ENCODE measurements around the gene CCDC141.
"Not testable (repeated sequence)": the region's sequence is repeated elsewhere in the genome, so short reads cannot be mapped to it uniquely, and the experiment has no call there.

CCDC141 gene

GRCh38 chr2:179031731-179032408 lies 18.1 kb downstream of the CCDC141 start:
- no peak for FAIRE-seq

- no peak for FAIRE-seq
Observed at GRCh38 chr2:179024445-179024844, 25.5 kb downstream of the CCDC141 start.

GRCh38 chr2:179022685-179023084 lies 27.3 kb downstream of the CCDC141 start:
- FAIRE-seq = no peak

GRCh38 chr2:179021258-179021657 lies 28.7 kb downstream of the CCDC141 start:
- FAIRE-seq = no peak

DNA sequence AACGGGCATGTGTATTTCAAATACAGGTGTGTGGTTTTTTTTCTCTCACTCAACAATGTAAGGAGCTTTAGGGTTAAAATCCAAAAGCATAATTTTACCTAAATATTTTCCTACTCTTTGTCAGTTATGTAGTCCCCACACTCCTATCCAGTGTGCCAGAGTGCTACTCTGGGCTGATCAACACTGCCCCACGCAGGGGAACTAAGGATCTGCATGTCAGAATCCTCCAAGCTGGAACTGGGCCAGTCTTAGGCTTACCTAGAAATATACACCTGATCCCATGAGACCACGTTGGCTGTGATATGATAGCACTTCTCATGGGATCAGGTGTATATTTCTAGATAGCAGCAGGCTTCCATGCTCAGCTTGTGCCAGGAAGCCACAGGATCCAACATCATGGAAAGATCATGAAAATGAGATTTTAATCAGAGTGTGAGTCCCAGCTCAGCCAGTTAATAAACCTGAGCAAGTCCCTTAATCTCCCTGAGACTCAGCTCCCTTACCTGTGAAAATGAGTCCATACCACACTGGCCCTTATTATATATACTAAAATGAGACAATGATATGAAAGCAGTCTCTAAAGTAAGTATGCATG lies 29.7 kb downstream of the CCDC141 start:
- FAIRE-seq = no peak

DNA sequence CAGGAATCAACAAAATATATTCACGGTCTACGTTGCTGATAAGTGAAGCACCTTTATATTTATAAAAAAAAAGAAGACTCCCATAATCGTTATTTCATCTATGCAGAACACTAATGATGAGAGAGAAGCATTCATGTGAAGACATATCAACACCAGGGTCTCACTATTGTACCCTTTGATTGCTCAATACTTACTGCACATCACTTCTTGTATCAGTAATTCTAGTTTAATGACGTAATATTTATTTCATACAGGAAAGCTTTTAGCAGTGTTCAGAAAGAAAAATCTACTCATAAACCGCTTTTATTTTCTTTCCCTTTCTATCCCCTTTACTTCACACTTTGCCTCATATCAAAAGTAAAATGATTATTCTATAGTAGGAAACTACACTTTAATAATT lies 30.7 kb downstream of the CCDC141 start:
- FAIRE-seq = no peak

DNA sequence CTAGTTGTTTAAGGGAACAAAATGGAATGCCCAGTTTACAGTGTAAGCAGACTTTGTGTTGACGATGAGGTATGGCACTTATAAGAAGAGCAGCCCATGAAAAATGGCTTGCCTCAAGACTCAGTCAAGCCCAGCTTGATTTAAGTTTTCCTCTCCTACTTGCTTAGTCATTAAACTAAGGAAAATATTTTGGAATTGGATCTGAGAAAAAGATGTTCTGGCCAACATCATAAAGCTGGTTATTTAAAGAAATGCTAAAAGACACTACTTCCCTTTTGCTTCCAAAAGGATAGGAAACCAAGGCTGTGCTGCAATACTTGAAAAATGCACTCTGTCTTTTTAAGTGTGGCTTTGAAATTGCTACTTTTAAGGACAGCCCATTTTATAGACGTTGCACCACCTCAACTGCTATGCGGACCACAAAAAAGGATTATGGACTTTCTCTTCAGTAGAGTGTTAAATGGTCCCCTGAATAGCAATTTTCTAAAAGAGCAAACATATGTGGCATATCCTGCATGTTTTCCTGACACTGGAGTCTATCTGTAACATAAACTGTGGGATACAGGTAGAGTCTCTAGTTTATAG lies 32.1 kb downstream of the CCDC141 start:
- FAIRE-seq = no peak

GRCh38 chr2:179014189-179014588 lies 35.7 kb downstream of the CCDC141 start:
- not testable (repeated sequence) for FAIRE-seq

DNA sequence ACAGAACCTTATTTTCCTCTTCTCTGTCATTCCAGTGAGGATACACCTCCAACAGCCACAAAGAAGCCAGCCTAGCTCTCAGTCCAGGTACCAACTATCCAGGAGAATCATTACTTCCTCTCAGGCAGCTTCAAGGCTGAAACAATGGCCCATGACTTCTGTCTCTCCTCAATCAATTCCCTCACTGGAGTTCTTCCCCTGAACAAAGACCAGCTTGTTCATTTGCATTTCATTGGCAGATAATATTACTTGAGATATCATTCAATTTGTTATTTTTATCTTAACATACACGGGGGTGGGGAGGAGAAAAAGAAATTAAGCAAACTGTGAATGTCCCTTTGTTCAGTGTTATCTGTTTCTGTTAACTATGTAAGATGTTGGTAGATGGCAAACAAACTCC lies 44.0 kb downstream of the CCDC141 start:
- no peak for FAIRE-seq

GRCh38 chr2:178999476-178999875 lies 50.5 kb downstream of the CCDC141 start:
- no peak for FAIRE-seq

GRCh38 chr2:178998539-178998938 lies 51.4 kb downstream of the CCDC141 start:
- FAIRE-seq = no peak

- FAIRE-seq = no peak
Observed at GRCh38 chr2:178997477-178997876, 52.5 kb downstream of the CCDC141 start.

DNA sequence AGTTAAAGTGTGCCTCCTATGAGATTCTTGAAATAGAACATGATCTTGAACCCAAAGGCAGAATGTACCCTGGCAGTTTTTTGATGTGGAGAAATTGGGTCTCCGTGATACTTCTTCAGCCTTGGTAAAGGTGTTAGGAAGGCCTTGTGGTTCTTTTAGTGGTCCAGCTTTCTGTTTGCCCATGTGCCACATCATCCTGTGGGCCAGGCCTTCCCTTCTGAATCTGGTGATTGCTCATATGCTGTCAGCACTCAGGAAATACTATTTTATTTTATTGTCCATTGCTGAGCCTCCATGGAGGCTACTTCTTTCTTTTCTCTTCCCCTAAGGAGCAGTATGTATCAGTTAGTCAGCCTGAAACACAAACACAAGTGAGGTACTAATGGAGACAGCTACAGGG lies 52.9 kb downstream of the CCDC141 start:
- FAIRE-seq = no peak

GRCh38 chr2:178994264-178994663 lies 55.7 kb downstream of the CCDC141 start:
- FAIRE-seq = no peak

DNA sequence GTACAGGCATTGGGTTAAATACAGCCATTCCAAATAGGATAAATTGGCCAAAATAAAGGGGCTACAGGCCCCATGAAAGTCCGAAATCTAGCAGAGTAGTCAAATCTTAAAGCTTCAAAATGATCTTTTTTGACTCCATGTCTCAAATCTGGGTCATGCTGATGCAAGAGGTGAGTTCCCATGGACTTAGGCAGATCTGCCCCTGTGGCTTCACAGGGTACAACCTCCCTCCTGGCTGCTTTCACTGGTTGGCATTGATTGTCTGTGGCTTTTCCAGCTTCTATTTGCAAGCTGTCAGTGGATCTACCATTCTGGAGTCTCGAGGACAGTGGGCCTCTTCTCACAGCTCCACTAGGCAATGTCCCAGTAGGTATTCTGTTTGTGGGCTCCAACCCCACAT lies 56.1 kb downstream of the CCDC141 start:
- FAIRE-seq = no peak

DNA sequence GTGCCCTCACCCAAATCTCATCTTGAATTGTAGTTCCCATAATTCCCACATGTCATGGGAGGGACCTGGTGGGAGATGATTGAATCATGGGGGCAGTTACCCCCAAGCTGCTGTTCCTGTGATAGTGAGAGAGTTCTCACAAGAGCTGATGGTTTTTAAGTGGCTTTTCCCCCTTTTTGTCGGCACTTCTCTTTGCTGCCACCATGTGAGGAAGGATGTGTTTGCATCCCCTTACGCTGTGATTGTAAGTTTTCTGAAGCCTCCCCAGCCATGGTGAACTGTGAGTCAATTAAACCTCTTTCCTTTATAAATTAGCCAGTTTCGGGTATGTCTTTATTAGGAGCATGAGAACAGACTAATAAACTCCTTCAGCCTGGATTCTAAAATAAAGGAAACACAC lies 57.2 kb downstream of the CCDC141 start:
- not testable (repeated sequence) for FAIRE-seq

GRCh38 chr2:178990533-178991241 lies 59.2 kb downstream of the CCDC141 start:
- FAIRE-seq = no peak

DNA sequence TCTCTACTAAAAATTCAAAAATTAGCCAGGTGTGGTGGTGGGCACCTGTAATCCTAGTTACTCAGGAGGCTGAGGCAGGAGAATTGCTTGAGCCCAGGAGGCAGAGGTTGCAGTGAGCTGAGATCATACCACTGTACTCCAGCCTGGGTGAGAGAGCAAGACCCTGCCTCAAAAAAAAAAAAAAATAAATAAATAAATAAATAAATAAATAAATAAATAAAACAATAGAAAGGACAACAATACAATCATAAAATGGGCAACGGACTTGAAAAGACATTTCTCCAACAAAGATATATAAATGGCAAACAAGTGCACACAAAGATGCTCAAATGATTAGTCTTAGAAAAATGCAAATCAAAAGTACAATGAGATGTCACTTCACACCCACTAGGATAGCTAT lies 60.5 kb downstream of the CCDC141 start:
- not testable (repeated sequence) for FAIRE-seq

DNA sequence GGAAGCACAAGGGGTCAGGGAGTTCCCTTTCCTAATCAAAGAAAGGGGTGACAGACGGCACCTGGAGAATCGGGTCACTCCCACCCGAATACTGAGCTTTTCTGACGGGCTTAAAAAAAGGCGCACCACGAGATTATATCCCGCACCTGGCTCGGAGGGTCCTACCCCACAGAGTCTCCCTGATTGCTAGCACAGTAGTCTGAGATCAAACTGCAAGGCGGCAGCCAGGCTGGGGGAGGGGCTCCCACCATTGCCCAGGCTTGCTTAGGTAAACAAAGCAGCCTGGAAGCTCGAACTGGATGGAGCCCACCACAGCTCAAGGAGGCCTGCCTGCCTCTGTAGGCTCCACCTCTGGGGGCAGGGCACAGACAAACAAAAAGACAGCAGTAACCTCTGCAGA lies 67.3 kb downstream of the CCDC141 start:
- not testable (repeated sequence) for FAIRE-seq

DNA sequence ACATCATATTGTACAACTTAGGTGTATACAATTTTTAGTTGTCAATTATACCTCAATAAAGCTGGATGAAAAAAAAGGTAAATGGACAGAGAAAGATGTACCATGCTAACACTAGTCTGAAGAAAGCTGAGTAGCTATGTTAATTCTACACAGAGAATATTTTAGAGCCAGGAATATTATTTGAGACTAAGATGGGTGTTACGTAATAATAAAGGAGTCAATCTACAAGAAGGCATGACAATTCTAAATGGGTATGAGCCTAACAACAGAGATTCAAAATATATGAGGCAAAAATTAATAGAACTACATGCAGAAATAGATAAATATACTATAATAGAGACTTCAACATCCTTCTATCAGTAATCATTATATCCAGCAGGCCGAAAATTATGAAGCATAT lies 69.1 kb downstream of the CCDC141 start:
- FAIRE-seq = no peak

- no peak for FAIRE-seq
Observed at GRCh38 chr2:178978667-178979066, 71.3 kb downstream of the CCDC141 start.

GRCh38 chr2:178976351-178976750 lies 73.6 kb downstream of the CCDC141 start:
- FAIRE-seq = no peak

- FAIRE-seq = no peak
Observed at GRCh38 chr2:178962805-178963433, 87.0 kb downstream of the CCDC141 start.
